Keratinocyte (primary cell): ENCODE measurements around the gene SUMO1. TPM values are rescaled to one million over a fixed set of nuclear protein-coding genes. Genes with fewer than 3 reads are reported as not detected.

ENCODE experiments used
- DNase-seq: peaks from one replicate; pipeline ENCODE4 v3.0.0-alpha.2; 2011; ENCODE audit warnings: low read depth, missing footprints, low spot score
- FAIRE-seq: peaks from 2 replicates; lab custom pipeline; 2011; peaks lifted over from hg19 to GRCh38; lab: Jason Lieb, UNC
- H2AFZ ChIP-seq: 2 replicates; pipeline ENCODE4 v1.6.0; 2012; ENCODE audit warnings: low read length, control low read depth, inconsistent platforms; ENCODE audit not compliant: control insufficient read depth
- H3K27ac ChIP-seq: 2 replicates; pipeline ENCODE4 v1.5.1; 2011; ENCODE audit warnings: low read length; ENCODE audit not compliant: control insufficient read depth, insufficient read depth
- H3K27me3 ChIP-seq: 3 replicates; pipeline ENCODE4 v1.6.0; 2011; ENCODE audit warnings: low read length; ENCODE audit not compliant: control insufficient read depth, insufficient read depth; ENCODE audit errors: extremely low read depth
- H3K36me3 ChIP-seq, 2 experiments: 2 replicates in 1 of 2; 3 replicates in 1 of 2; pipeline ENCODE4 v1.5.1; 2011; ENCODE audit warnings: low read length in 2 of 2, mild to moderate bottlenecking in 1 of 2; ENCODE audit not compliant: control insufficient read depth in 2 of 2, insufficient read depth in 2 of 2; ENCODE audit errors: extremely low read depth in 1 of 2
- H3K4me1 ChIP-seq: 3 replicates; pipeline ENCODE4 v1.5.1; 2011; ENCODE audit warnings: low read length; ENCODE audit not compliant: control insufficient read depth, insufficient read depth; ENCODE audit errors: extremely low read depth
- H3K4me2 ChIP-seq: 3 replicates; pipeline ENCODE4 v1.6.0; 2011; ENCODE audit warnings: low read depth, low read length; ENCODE audit not compliant: control insufficient read depth, insufficient read depth; ENCODE audit errors: extremely low read depth
- H3K4me3 ChIP-seq, 3 experiments: fragments of 200-600 bp in 1 of 3; sonication (generic) in 1 of 3; 2 replicates in 2 of 3; 3 replicates in 1 of 3; pipeline ENCODE4 v1.5.1; 2011 to 2016; ENCODE audit warnings: low read length in 3 of 3, mild to moderate bottlenecking in 3 of 3, control low read depth in 2 of 3, inconsistent platforms in 1 of 3, low read depth in 1 of 3, mixed read lengths in 1 of 3, mixed run types in 1 of 3, moderate library complexity in 1 of 3; ENCODE audit not compliant: control insufficient read depth in 2 of 3, insufficient read depth in 2 of 3; ENCODE audit errors: extremely low read depth in 1 of 3
- H3K79me2 ChIP-seq: 2 replicates; pipeline ENCODE4 v1.6.0; 2012; ENCODE audit warnings: low read length; ENCODE audit not compliant: control insufficient read depth, insufficient read depth
- H3K9ac ChIP-seq: 3 replicates; pipeline ENCODE4 v1.6.0; 2011; ENCODE audit warnings: low read length; ENCODE audit not compliant: control insufficient read depth, insufficient read depth; ENCODE audit errors: extremely low read depth
- H3K9me1 ChIP-seq: 3 replicates; pipeline ENCODE4 v1.6.0; 2011; ENCODE audit warnings: low read length; ENCODE audit not compliant: control insufficient read depth, insufficient read depth; ENCODE audit errors: extremely low read depth
- H3K9me3 ChIP-seq: 2 replicates; pipeline ENCODE4 v1.5.1; 2012; ENCODE audit warnings: low read depth, low read length; ENCODE audit not compliant: control insufficient read depth
- H4K20me1 ChIP-seq: 3 replicates; pipeline ENCODE4 v1.6.0; 2011; ENCODE audit warnings: low read length; ENCODE audit not compliant: control insufficient read depth, insufficient read depth; ENCODE audit errors: extremely low read depth
- CTCF ChIP-seq, 3 experiments: IDR thresholded peaks in 1 of 3; conservative IDR thresholded peaks in 1 of 3; optimal IDR thresholded peaks in 1 of 3; 2 replicates in 2 of 3; 3 replicates in 1 of 3; pipeline versions ENCODE3 to v1.5.1; 2011; ENCODE audit warnings: low read length in 3 of 3, mild to moderate bottlenecking in 3 of 3, moderate library complexity in 2 of 3, control low read depth in 1 of 3, inconsistent platforms in 1 of 3; ENCODE audit not compliant: insufficient read depth in 2 of 3; ENCODE audit errors: extremely low read depth in 1 of 3
- EZH2 ChIP-seq: IDR thresholded peaks from one replicate; pipeline ENCODE4 v1.6.1; 2012; ENCODE audit warnings: inconsistent platforms, mild to moderate bottlenecking, low read length, moderate library complexity
- dilution Hi-C: fragments of 300-500 bp; cut with MboI; formaldehyde crosslinking; loops from one replicate; pipeline ENCODE4 v1.7.0; 2020; ENCODE audit warnings: low sequenced_read_pairs; ENCODE audit not compliant: extremely low pct_ligation_motif_present
- polyA plus RNA-seq, 5 experiments: library from polyadenylated mRNA; depleted of rRNA in 3 of 5; stranded (reverse) in 3 of 5; stranded (forward) in 1 of 5; unstranded in 1 of 5; fragments of >200 nt; gene quantifications; 1 replicate in 1 of 5; 2 replicates in 3 of 5; 3 replicates in 1 of 5; pipeline versions ENCODE4 v1.2.1 to v1.2.3, GENCODE V29; 2011 to 2012; ENCODE audit warnings: missing spikeins in 2 of 5, low read depth in 1 of 5, low replicate concordance in 1 of 5

SUMO1 gene
- polyA plus RNA-seq, 1 donor (not counting 4 experiments of a cell fraction or from before 2014, with no cell fraction given) = 179 TPM

GRCh38 chr2:202165208-202165607, 73.2 kb downstream of the SUMO1 start:
- Histone ChIP-seq H2AFZ (no peak overlapping the region), H3K27me3 (no peaks in the 10 kb centered on the region), H3K4me2 (no peak overlapping the region), H3K9me1 (no peaks in the 10 kb centered on the region), H3K9me3 (no peaks in the 10 kb centered on the region), H3K4me1 (no peaks in the 10 kb centered on the region), H3K27ac (no peak overlapping the region), H3K4me3 (no peak overlapping the region), H4K20me1 (no peaks in the 10 kb centered on the region), H3K79me2 (no peaks in the 10 kb centered on the region), H3K36me3 (no peaks in the 10 kb centered on the region), H3K9ac (no peak overlapping the region)
- FAIRE-seq (no peak), DNase-seq (no peak)
- no peak for TF ChIP-seq EZH2
- TF ChIP-seq CTCF (optimal IDR thresholded peaks at IDR 0.05 in 1 of 3, IDR thresholded peaks at IDR 0.05 in 1 of 3, conservative IDR thresholded peaks at IDR 0.05 in 1 of 3; ENCODE audit: extremely low read depth in 1 of 3, insufficient read depth in 2 of 3, low read length in 3 of 3) = no peak
- dilution Hi-C loops = no loop called here

GRCh38 chr2:202164411-202164810, 74.0 kb downstream of the SUMO1 start:
- H3K79me2 ChIP-seq = no peaks in the 10 kb centered on the region
- no peak overlapping the region for H3K9ac ChIP-seq
- no peaks in the 10 kb centered on the region for H3K9me3 ChIP-seq
- no peaks in the 10 kb centered on the region for H3K9me1 ChIP-seq
- H3K4me3 ChIP-seq = no peak overlapping the region
- no peak overlapping the region for H3K27ac ChIP-seq
- no peaks in the 10 kb centered on the region for H3K36me3 ChIP-seq
- no peaks in the 10 kb centered on the region for H3K27me3 ChIP-seq
- dilution Hi-C loops = no loop called here
- H3K4me2 ChIP-seq = no peak overlapping the region
- FAIRE-seq (no peak), DNase-seq (no peak)
- H4K20me1 ChIP-seq = no peaks in the 10 kb centered on the region
- no peaks in the 10 kb centered on the region for H3K4me1 ChIP-seq
- no peak for TF ChIP-seq EZH2
- no peak for TF ChIP-seq CTCF (optimal IDR thresholded peaks at IDR 0.05 in 1 of 3, IDR thresholded peaks at IDR 0.05 in 1 of 3, conservative IDR thresholded peaks at IDR 0.05 in 1 of 3; ENCODE audit: extremely low read depth in 1 of 3, insufficient read depth in 2 of 3, low read length in 3 of 3)
- H2AFZ ChIP-seq = no peak overlapping the region
